Upper lobe of left lung (tissue), 6 donors: ENCODE data around the gene ARFGAP1. TPM values are rescaled to one million over a fixed set of nuclear protein-coding genes. Genes with fewer than 3 reads are reported as not detected.

ENCODE experiments used
- ATAC-seq, 2 donors: fragments of 200-7000 bp; cut with Tn5 transposase; one replicate each; pipeline ENCODE4 v1.9.1; 2022; ENCODE audit warnings: mild to moderate bottlenecking in 2 of 2, moderate library complexity in 2 of 2; ENCODE audit not compliant: low FRiP score in 2 of 2
- DNase-seq, 2 donors: peaks; one replicate each; pipeline ENCODE4 v3.0.0-alpha.2; 2019 to 2020
- H3K27ac ChIP-seq, 4 donors: fragments of 200-600 bp; sonication (generic); one replicate each; pipeline ENCODE4 v1.5.1; 2016 to 2019
- H3K27me3 ChIP-seq, 4 donors: fragments of 200-600 bp; sonication (generic); one replicate each; pipeline ENCODE4 v1.5.1; 2017 to 2019
- H3K36me3 ChIP-seq, 4 donors: fragments of 200-600 bp; sonication (generic); one replicate each; pipeline ENCODE4 v1.5.1; 2016 to 2019
- H3K4me1 ChIP-seq, 4 donors: fragments of 200-600 bp; sonication (generic); one replicate each; pipeline ENCODE4 v1.5.1; 2018 to 2019
- H3K4me3 ChIP-seq, 4 donors: fragments of 200-600 bp; sonication (generic); one replicate each; pipeline ENCODE4 v1.5.1; 2017 to 2019; ENCODE audit warnings: mild to moderate bottlenecking in 2 of 4, moderate library complexity in 1 of 4
- H3K9me3 ChIP-seq, 4 donors: fragments of 200-600 bp; sonication (generic); one replicate each; pipeline ENCODE4 v1.5.1; 2018 to 2019
- EP300 ChIP-seq, 4 donors: sonication (generic); formaldehyde crosslinking; IDR thresholded peaks; one replicate each; pipeline ENCODE4 v1.5.1; 2017; ENCODE audit warnings: antibody characterized with exemption in 4 of 4, control low read depth in 2 of 4
- POLR2A ChIP-seq, 4 donors: fragments of 450-650 bp; IDR thresholded peaks; one replicate each; pipeline ENCODE4 v1.5.1; 2016 to 2017; ENCODE audit warnings: antibody characterized with exemption in 4 of 4, mild to moderate bottlenecking in 2 of 4
- POLR2AphosphoS5 ChIP-seq, 2 donors: sonication (generic); formaldehyde crosslinking; IDR thresholded peaks; one replicate each; pipeline ENCODE4 v1.5.1; 2017; ENCODE audit warnings: antibody characterized with exemption in 2 of 2
- WGBS, 2 donors: methylation state at CpG; one replicate each; pipeline ENCODE4 v1.1.5; 2017 to 2018; 5-methylcytosine and 5-hydroxymethylcytosine counted together
- total RNA-seq, 6 donors: library from RNA; depleted of rRNA in 4 of 6; stranded (reverse); fragments of >200 nt in 4 of 6; gene quantifications; one replicate each; pipeline versions ENCODE4 v1.1.0 to v1.2.1, GENCODE V29; 2016 to 2021
- TF ChIP-seq, protein P1 (sequence below), 6 experiments: fragments of 450-650 bp in 4 of 6; fragments of 200-600 bp in 2 of 6; sonication (generic) in 2 of 6; IDR thresholded peaks; one replicate each; pipeline ENCODE4 v1.5.1; 2016 to 2019; ENCODE audit warnings: antibody characterized with exemption in 6 of 6
- donor health status: DM: no; HTN: no; CAD: no; lungs with moderate emphysema.
- donor health status: DM: no; HTN: yes; CAD: no; lungs with severe emphysema.

ARFGAP1 gene
- total RNA-seq, 6 donors from 2014 or later = 39.8 to 169 (median 84.7) TPM

- ATAC-seq (peak in 1 of 2 donors; percentile 11), DNase-seq (peak in 1 of 2 donors; percentile 78)
- H3K9me3 ChIP-seq = peaks cover 0 to 3% (median 0%) of the 10 kb centered on the region in 4 donors
- no peaks in the 10 kb centered on the region for H3K36me3 ChIP-seq
- no peak overlapping the region for H3K27ac ChIP-seq
- H3K4me3 ChIP-seq = no peak overlapping the region
- peaks cover 0 to 18% (median 3%) of the 10 kb centered on the region in 4 donors for H3K27me3 ChIP-seq
- WGBS, 2 donors = 82 to 85% methylated on average over 23 to 27 of the region's 35 CpGs
- TF ChIP-seq POLR2AphosphoS5 (IDR thresholded peaks at IDR 0.05) = no peak
- TF ChIP-seq, protein P1, sequence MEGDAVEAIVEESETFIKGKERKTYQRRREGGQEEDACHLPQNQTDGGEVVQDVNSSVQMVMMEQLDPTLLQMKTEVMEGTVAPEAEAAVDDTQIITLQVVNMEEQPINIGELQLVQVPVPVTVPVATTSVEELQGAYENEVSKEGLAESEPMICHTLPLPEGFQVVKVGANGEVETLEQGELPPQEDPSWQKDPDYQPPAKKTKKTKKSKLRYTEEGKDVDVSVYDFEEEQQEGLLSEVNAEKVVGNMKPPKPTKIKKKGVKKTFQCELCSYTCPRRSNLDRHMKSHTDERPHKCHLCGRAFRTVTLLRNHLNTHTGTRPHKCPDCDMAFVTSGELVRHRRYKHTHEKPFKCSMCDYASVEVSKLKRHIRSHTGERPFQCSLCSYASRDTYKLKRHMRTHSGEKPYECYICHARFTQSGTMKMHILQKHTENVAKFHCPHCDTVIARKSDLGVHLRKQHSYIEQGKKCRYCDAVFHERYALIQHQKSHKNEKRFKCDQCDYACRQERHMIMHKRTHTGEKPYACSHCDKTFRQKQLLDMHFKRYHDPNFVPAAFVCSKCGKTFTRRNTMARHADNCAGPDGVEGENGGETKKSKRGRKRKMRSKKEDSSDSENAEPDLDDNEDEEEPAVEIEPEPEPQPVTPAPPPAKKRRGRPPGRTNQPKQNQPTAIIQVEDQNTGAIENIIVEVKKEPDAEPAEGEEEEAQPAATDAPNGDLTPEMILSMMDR (IDR thresholded peaks at IDR 0.05) = no peak
- no peak for TF ChIP-seq POLR2A (IDR thresholded peaks at IDR 0.05)
- no peak for TF ChIP-seq EP300 (IDR thresholded peaks at IDR 0.05)
- H3K4me1 ChIP-seq = peaks cover 0 to 8% (median 0%) of the 10 kb centered on the region in 4 donors
These were observed 34.3 kb downstream of the ARFGAP1 start for GRCh38 chr20:63306673-63307537.

GRCh38 chr20:63307538-63308217 lies 35.1 kb downstream of the ARFGAP1 start:
- 66 to 73% methylated on average over 6 to 23 of the region's 23 CpGs for WGBS, 2 donors
- ATAC-seq (no peak), DNase-seq (peak in 1 of 2 donors; percentile 59)
- H3K4me1 ChIP-seq = peaks cover 0 to 8% (median 5%) of the 10 kb centered on the region in 4 donors
- TF ChIP-seq POLR2A (IDR thresholded peaks at IDR 0.05) (no peak), POLR2AphosphoS5 (IDR thresholded peaks at IDR 0.05) (no peak), EP300 (IDR thresholded peaks at IDR 0.05) (no peak)
- TF ChIP-seq, protein P1 (IDR thresholded peaks at IDR 0.05) = no peak
- H3K27me3 ChIP-seq = peaks cover 0 to 18% (median 3%) of the 10 kb centered on the region in 4 donors
- no peaks in the 10 kb centered on the region for H3K9me3 ChIP-seq
- H3K36me3 ChIP-seq = no peaks in the 10 kb centered on the region
- no peak overlapping the region for H3K4me3 ChIP-seq
- H3K27ac ChIP-seq = no peak overlapping the region

DNA sequence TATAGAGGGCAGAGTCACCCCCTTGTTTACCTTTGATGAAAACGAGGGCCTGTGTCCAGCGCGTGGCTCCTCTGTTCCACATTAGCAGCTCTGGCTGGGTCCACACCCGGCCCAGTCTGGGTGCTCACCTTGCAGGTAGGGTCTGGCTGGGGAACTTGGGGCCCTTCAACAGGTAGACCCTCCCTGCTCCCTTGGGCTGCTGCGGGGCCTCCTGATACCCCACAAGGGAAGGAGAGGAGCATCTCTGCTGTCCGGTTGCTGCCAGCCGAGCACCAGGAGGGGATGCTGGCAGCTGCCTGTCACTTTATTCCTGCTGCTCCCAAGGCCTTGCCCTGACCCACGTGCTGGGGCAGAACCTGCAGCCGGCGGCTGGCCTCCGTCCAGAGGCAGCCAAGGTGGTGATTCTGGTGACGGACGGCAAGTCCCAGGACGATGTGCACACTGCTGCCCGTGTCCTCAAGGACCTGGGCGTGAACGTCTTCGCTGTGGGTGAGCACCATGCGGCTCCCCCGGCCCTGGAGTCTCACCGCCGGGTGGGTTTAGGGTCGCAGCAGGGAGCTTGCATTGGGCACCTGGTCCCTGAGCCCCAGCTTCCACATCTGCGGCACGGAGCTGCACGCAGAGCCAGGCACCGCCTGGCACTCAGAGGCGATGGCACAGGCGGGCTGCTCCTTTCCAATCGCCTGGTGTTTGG lies 35.8 kb downstream of the ARFGAP1 start:
- ATAC-seq (no peak), DNase-seq (peak in 1 of 2 donors; percentile 75)
- Histone ChIP-seq H3K27me3 (peaks cover 0 to 18% (median 3%) of the 10 kb centered on the region in 4 donors), H3K9me3 (no peaks in the 10 kb centered on the region), H3K4me1 (peaks cover 0 to 8% (median 5%) of the 10 kb centered on the region in 4 donors), H3K36me3 (no peaks in the 10 kb centered on the region), H3K27ac (no peak overlapping the region), H3K4me3 (no peak overlapping the region)
- WGBS, 2 donors = 79 to 81% methylated on average over 20 to 22 of the region's 30 CpGs
- no peak for TF ChIP-seq EP300 (IDR thresholded peaks at IDR 0.05)
- TF ChIP-seq, protein P1 (IDR thresholded peaks at IDR 0.05) = no peak
- no peak for TF ChIP-seq POLR2A (IDR thresholded peaks at IDR 0.05)
- no peak for TF ChIP-seq POLR2AphosphoS5 (IDR thresholded peaks at IDR 0.05)

GRCh38 chr20:63309261-63310071 lies 36.9 kb downstream of the ARFGAP1 start:
- DNase-seq (peak in 1 of 2 donors; percentile 80), ATAC-seq (peak in 1 of 2 donors; percentile 54)
- no peak overlapping the region for H3K4me3 ChIP-seq
- peaks cover 0 to 8% (median 5%) of the 10 kb centered on the region in 4 donors for H3K4me1 ChIP-seq
- TF ChIP-seq, protein P1 (IDR thresholded peaks at IDR 0.05) = peak; percentile 69 to 88 (median 78)
- TF ChIP-seq EP300 (IDR thresholded peaks at IDR 0.05) = no peak
- H3K36me3 ChIP-seq = no peaks in the 10 kb centered on the region
- no peaks in the 10 kb centered on the region for H3K9me3 ChIP-seq
- WGBS, 2 donors = 24 to 35% methylated on average over 10 to 21 of the region's 35 CpGs
- H3K27me3 ChIP-seq = peaks cover 0 to 18% (median 3%) of the 10 kb centered on the region in 4 donors
- no peak overlapping the region for H3K27ac ChIP-seq
